CD4-positive, alpha-beta T cell treated with Interleukin-12 subunit alpha and Interleukin-12 subunit beta, for 1 hour (primary cell): ENCODE measurements around the gene HMGN1.
"Not testable (repeated sequence)": the region's sequence is repeated elsewhere in the genome, so short reads cannot be mapped to it uniquely, and the experiment has no call there.

Experiments
- DNase-seq: peaks from one replicate; pipeline ENCODE4 v3.0.0-alpha.2; 2020

HMGN1 gene

GRCh38 chr21:39348355-39349210, at the start of gene HMGN1:
Gene HMGN1 (minus strand): TSS chr21:39349088. CDS start chr21:39348917, 171 bp downstream.
- peak; percentile 90 for DNase-seq

- DNase-seq, result no peak
Observed at GRCh38 chr21:39397646-39398385, 48.9 kb upstream of the HMGN1 start.

GRCh38 chr21:39392981-39393380, 44.1 kb upstream of the HMGN1 start:
- DNase-seq, result no peak

GRCh38 chr21:39390212-39390765, 41.4 kb upstream of the HMGN1 start:
- no peak for DNase-seq

- DNase-seq, result no peak
Observed at GRCh38 chr21:39388811-39389155, 39.9 kb upstream of the HMGN1 start.

GRCh38 chr21:39388038-39388810, 39.3 kb upstream of the HMGN1 start:
- DNase-seq, result peak; percentile 87

- DNase-seq, result peak; percentile 93
Observed at GRCh38 chr21:39387461-39388037, 38.7 kb upstream of the HMGN1 start.

GRCh38 chr21:39386899-39387298, 38.0 kb upstream of the HMGN1 start:
- DNase-seq, result no peak

GRCh38 chr21:39386194-39386593, 37.3 kb upstream of the HMGN1 start:
- DNase-seq, result no peak

- peak; percentile 58 for DNase-seq
Observed at GRCh38 chr21:39385299-39386145, 36.6 kb upstream of the HMGN1 start.

- DNase-seq, result no peak
Observed at GRCh38 chr21:39384674-39385298, 35.9 kb upstream of the HMGN1 start.

- DNase-seq, result not testable (repeated sequence)
Observed at GRCh38 chr21:39382096-39382495, 33.2 kb upstream of the HMGN1 start.

- DNase-seq, result no peak
Observed at GRCh38 chr21:39381009-39381408, 32.1 kb upstream of the HMGN1 start.

GRCh38 chr21:39379986-39380891, 31.4 kb upstream of the HMGN1 start:
- peak; percentile 93 for DNase-seq

GRCh38 chr21:39377444-39378050, 28.7 kb upstream of the HMGN1 start:
- no peak for DNase-seq

GRCh38 chr21:39375446-39375845, 26.6 kb upstream of the HMGN1 start:
- DNase-seq, result no peak

GRCh38 chr21:39374046-39374445, 25.2 kb upstream of the HMGN1 start:
- no peak for DNase-seq

GRCh38 chr21:39373634-39374033, 24.7 kb upstream of the HMGN1 start:
- peak; percentile 28 for DNase-seq

- not testable (repeated sequence) for DNase-seq
Observed at GRCh38 chr21:39369896-39370288, 21.0 kb upstream of the HMGN1 start.

- no peak for DNase-seq
Observed at GRCh38 chr21:39367783-39368182, 18.9 kb upstream of the HMGN1 start.
